NCI-H1048 (cell line): ENCODE data around the gene PPTC7.
A peak's percentile ranks its signal among the peaks of the same experiment; 100 is the strongest.
"Not testable (repeated sequence)": the region's sequence is repeated elsewhere in the genome, so short reads cannot be mapped to it uniquely, and the experiment has no call there.

Experiments used
- DNase-seq: peaks from one replicate; lab custom pipeline; 2025; lab: John Stamatoyannopoulos, UW

Gene PPTC7

DNA sequence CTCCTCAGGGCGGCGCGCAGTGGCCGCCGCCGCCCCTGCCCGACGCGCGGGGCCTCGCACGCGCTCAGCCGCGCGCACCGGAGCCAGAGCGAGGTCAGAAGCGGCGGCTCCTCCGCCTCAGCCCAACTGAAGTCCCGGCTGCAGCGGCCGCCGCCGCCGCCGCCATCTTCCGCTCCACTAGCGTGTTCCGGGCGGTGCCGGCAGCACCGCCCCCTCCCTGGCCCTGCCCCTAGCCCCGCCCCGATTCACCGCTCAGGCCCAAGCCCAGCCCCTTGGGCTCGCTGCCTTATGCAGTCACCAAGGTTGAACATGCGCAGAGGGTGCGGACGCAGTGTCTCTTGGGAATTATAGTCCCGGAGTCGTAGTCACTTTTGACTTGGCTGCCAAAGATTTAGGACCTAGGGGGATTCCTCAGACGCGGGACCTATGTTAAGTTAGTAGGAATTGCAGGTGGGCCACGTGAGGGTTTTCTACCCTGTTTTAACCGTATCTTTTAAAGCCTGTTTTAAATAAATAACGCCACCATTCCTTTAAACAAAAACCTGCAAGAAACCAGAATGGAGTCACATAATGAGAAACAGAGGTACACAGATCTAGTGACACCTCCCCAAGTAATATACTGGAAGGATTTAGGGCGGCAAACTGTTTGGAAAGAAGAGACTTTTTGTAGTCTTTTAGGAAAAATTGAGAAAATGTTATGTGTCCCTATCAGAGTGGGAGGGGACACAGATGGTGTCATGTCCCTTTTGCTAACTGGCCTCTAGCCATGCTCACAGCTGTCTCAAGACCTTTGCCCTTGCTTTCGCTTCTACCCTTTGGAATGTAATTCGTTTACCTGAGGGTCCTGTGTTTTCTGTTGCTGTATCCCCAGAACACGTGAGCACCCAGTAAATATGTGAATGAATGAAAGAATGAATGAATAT is at the start of gene PPTC7:
Gene PPTC7 (minus strand): TSS at position 182 of the 923 bp plus-strand sequence. CDS start 287 bp downstream, outside the sequence.
- DNase-seq = peak; percentile 77

- DNase-seq = no peak
Measured at GRCh38 chr12:110627500-110628195, 44.5 kb upstream of the PPTC7 start.

GRCh38 chr12:110622582-110622981 is 39.5 kb upstream of the PPTC7 start:
- DNase-seq = no peak

DNA sequence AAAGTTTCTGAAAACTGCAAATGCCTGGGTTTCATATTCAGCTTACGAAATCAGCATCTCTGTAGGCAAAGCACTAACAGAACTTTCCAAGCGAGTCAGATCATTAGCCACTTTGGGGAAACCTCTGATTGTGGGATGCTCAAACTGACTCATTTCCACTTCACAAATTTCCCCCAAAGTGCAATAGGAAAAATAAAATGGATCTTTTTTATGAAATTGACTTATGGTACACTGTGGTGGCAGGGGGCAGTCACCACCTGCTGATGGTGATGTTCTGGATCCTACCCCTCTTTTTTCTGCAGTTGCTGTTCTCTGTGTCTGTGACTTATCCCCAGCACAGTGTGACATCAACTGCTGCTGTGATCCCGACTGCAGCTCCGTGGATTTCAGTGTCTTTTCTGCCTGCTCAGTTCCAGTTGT is 36.4 kb upstream of the PPTC7 start:
- no peak for DNase-seq

DNA sequence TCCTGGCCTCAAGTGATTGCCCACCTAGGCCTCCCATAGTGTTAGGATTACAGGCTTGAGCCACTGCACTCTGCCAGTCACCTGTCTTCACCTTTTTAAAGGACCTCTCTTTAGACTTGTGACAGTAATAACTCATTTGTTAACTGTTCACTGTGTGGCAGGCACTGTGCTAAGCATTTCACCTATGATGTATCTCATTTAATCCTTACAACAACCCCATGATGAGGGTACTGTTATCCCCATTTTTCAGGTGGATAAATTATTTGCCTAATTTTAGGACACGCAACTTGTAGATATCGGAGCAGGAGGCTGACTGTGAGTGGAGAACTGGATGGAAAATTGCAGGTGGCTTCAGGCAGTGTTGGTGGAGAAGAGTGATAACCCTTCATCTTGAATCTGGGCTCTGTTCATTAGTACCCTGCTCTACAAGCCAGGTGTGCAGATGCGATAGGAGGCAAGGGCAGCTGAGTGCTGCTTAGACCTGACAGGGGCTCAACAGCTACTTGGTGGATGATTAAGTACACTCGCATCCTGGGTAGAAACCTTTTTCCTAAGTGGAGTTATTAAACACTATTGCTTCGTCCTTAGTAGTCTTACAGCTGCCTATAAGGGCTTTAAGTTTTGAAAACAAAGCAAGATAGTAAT is 33.5 kb upstream of the PPTC7 start:
- DNase-seq = no peak

GRCh38 chr12:110615171-110615570 is 32.1 kb upstream of the PPTC7 start:
- no peak for DNase-seq

GRCh38 chr12:110613771-110614684 is 30.9 kb upstream of the PPTC7 start, which contains the start of gene TCTN1:
TCTN1 (plus strand) TSS chr12:110614129; CDS start chr12:110614183, 54 bp downstream.
- DNase-seq = peak; percentile 80

GRCh38 chr12:110613071-110613770 is 30.1 kb upstream of the PPTC7 start:
- no peak for DNase-seq

- DNase-seq = no peak
Measured at GRCh38 chr12:110606253-110606611, 23.1 kb upstream of the PPTC7 start.

DNA sequence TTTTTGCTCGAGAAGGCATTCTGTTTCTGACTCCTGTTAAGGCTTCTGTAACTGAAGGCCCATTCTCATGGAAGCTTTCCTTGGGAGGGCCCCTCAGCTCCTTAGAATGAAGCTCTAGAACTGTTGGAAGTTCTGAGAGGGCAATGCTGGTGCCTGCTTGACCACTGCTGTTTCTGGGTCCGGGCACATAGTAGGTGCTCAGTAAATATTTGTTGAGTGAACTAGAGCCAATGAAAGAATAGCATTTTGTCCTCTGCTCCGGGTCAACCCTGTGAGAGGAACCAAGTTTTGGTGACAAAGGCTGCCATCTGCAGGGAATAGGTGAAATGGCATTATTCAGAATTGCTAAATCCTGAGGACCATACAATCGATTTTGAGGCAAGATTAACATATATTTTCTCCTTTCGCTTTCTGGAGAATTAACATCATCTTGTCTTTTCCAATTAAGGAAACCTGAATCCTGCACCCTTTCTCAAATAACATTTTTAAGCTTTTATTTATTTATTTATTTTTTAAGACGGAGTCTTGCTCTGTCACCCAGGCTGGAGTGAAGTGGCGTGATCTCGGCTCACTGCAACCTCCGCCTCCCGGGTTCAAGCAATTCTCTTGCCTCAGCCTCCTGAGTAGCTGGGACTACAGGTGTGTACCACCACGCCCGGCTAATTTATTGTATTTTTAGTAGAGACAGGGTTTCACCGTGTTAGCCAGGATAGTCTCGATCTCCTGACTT is 19.1 kb upstream of the PPTC7 start:
- not testable (repeated sequence) for DNase-seq

GRCh38 chr12:110600254-110600653 is 17.1 kb upstream of the PPTC7 start:
- no peak for DNase-seq

DNA sequence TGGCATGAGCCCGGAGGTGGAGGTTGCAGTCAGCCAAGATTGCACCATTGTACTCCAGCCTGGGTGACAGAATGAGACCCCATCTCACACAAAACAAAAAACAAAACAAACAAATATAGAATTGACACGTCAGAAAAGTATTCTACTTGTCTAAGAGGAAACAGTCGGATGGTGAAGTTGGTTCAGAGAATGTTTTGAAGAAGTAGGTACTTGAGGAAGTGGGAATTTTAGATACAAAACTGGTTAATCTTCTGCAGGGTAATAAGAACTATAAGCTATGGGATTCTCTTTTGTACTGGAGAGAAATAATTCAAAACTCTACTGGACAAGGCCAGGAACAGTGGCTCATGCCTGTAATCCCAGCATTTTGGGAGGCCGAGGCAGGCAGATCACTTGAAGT is 16.2 kb upstream of the PPTC7 start:
- no peak for DNase-seq

GRCh38 chr12:110597885-110598284 is 14.8 kb upstream of the PPTC7 start:
- DNase-seq = no peak

GRCh38 chr12:110592919-110593318 is 9.8 kb upstream of the PPTC7 start:
- DNase-seq = not testable (repeated sequence)

- no peak for DNase-seq
Measured at GRCh38 chr12:110592078-110592477, 9.0 kb upstream of the PPTC7 start.

DNA sequence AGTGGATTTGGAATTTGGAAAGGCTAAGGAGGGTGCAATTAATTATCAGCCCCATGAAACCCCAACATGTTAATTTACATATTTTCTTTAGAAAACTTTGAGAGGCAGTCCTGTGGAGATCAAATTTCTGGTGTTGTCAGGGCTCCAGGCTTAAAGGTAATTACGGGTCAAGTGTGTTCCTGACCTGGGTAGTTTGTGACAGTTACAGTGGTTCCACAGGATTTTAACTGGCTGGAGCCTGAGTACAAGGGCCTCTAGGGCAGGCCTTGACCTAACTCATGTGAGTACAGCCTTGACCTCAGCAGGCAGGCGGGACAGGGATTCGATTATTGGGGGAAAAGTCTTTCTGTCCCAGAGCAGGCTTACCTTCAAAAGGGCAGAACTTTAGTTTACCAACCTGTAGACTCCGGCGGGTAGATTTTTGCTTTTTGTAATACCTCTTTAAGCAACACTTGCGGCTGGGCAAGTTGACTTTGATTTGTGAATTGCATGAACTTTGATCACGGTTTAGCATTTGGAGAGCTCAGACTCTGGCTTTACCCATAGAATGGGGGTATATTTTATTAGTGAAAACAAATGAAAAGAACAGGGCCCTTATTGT is 8.4 kb upstream of the PPTC7 start:
- DNase-seq = no peak

GRCh38 chr12:110590806-110591326 is 7.7 kb upstream of the PPTC7 start:
- DNase-seq = no peak

GRCh38 chr12:110590059-110590458 is 6.9 kb upstream of the PPTC7 start:
- no peak for DNase-seq

DNA sequence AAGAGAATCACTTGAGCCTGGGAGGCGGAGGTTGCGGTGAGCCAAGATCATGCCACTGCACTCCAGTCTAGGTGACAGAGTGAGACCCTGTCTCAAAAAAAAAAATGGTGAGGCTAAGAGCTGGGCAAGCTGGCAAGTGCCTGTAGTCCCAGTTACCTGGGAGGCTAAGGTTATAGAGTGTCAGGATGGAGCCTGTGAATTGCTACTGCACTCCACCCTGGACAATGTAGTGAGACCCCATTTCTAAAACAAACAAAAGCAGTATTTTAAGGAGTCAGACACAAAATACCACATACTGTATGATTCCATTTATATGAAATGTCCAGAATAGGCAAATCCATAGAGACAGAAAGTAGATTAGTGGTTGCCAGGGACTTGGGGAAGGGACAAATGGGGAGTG is 4.0 kb upstream of the PPTC7 start:
- DNase-seq = not testable (repeated sequence)
